ENCODE data around the gene SENP1. TPM values are rescaled to one million over a fixed set of nuclear protein-coding genes. Genes with fewer than 3 reads are reported as not detected.

The SENP1 gene
- total RNA-seq, 6 experiments from 2014 or later = 3.6 to 6.5 (median 5.1) TPM

- Histone ChIP-seq H3K27me3 (no peaks in the 10 kb centered on the region), H3K36me3 (no peaks in the 10 kb centered on the region), H3K9me3 (no peaks in the 10 kb centered on the region), H3K27ac (no peak overlapping the region), H3K4me1 (no peaks in the 10 kb centered on the region), H3K4me3 (no peak overlapping the region)
- WGBS (ENCODE audit: insufficient coverage, low coverage, low lambda C conversion rate, missing lambda C conversion rate) = 44% methylated on average over 5 of the region's 5 CpGs
- TF ChIP-seq CTCF (IDR thresholded peaks at IDR 0.05) (no peak), POLR2A (IDR thresholded peaks at IDR 0.05) (no peak)
- intact Hi-C loops (cut with DNase I) = no loop called here
- no peak for DNase-seq
- ATAC-seq = peak in 1 of 4 donors; percentile 26
These were observed 67.8 kb downstream of the SENP1 start for GRCh38 chr12:48038085-48038484.

GRCh38 chr12:48037267-48037915 is 68.5 kb downstream of the SENP1 start:
- H3K27me3 ChIP-seq = no peaks in the 10 kb centered on the region
- no peaks in the 10 kb centered on the region for H3K36me3 ChIP-seq
- ATAC-seq (peak in 3 of 4 donors; percentile 28 to 36 (median 34)), DNase-seq (no peak)
- no peak overlapping the region for H3K27ac ChIP-seq
- H3K4me1 ChIP-seq = no peaks in the 10 kb centered on the region
- no peak for TF ChIP-seq CTCF (IDR thresholded peaks at IDR 0.05)
- TF ChIP-seq POLR2A (IDR thresholded peaks at IDR 0.05) = no peak
- 43% methylated on average over 8 of the region's 9 CpGs for WGBS (ENCODE audit: insufficient coverage, low coverage, low lambda C conversion rate, missing lambda C conversion rate)
- intact Hi-C loops (cut with DNase I) = no loop called here
- no peaks in the 10 kb centered on the region for H3K9me3 ChIP-seq
- no peak overlapping the region for H3K4me3 ChIP-seq

- Histone ChIP-seq H3K27ac (no peak overlapping the region), H3K4me1 (no peaks in the 10 kb centered on the region), H3K9me3 (no peaks in the 10 kb centered on the region), H3K36me3 (no peaks in the 10 kb centered on the region), H3K27me3 (no peaks in the 10 kb centered on the region), H3K4me3 (no peak overlapping the region)
- WGBS (ENCODE audit: insufficient coverage, low coverage, low lambda C conversion rate, missing lambda C conversion rate) = 84% methylated on average over 4 of the region's 4 CpGs
- no peak for ATAC-seq
- no peak for DNase-seq
- no peak for TF ChIP-seq POLR2A (IDR thresholded peaks at IDR 0.05)
- no peak for TF ChIP-seq CTCF (IDR thresholded peaks at IDR 0.05)
- intact Hi-C loops (cut with DNase I) = no loop called here
These were observed 69.1 kb downstream of the SENP1 start for GRCh38 chr12:48036818-48037217.

GRCh38 chr12:48034835-48035805 is 70.8 kb downstream of the SENP1 start:
- Histone ChIP-seq H3K9me3 (no peaks in the 10 kb centered on the region), H3K4me1 (no peaks in the 10 kb centered on the region), H3K27ac (no peak overlapping the region), H3K4me3 (no peak overlapping the region), H3K36me3 (no peaks in the 10 kb centered on the region), H3K27me3 (no peaks in the 10 kb centered on the region)
- intact Hi-C loops (cut with DNase I) = no loop called here
- no peak for DNase-seq
- TF ChIP-seq CTCF (IDR thresholded peaks at IDR 0.05) (no peak), POLR2A (IDR thresholded peaks at IDR 0.05) (no peak)
- no peak for ATAC-seq
- WGBS (ENCODE audit: insufficient coverage, low coverage, low lambda C conversion rate, missing lambda C conversion rate) = 74% methylated on average over 5 of the region's 8 CpGs
